HTERT RPE-1 (cell line): ENCODE data around the gene BRCA2.

Source experiments
- in situ Hi-C: fragments of 300-500 bp; cut with MboI; formaldehyde crosslinking; loops from 4 replicates; pipeline ENCODE4 v1.14.3; 2020; ENCODE audit warnings: low sequenced_read_pairs

BRCA2 gene

GRCh38 chr13:32428581-32429432, 113.5 kb downstream of the BRCA2 start:
- in situ Hi-C loops = no loop called here

GRCh38 chr13:32429433-32429909, 114.2 kb downstream of the BRCA2 start:
- in situ Hi-C loops = no loop called here

DNA sequence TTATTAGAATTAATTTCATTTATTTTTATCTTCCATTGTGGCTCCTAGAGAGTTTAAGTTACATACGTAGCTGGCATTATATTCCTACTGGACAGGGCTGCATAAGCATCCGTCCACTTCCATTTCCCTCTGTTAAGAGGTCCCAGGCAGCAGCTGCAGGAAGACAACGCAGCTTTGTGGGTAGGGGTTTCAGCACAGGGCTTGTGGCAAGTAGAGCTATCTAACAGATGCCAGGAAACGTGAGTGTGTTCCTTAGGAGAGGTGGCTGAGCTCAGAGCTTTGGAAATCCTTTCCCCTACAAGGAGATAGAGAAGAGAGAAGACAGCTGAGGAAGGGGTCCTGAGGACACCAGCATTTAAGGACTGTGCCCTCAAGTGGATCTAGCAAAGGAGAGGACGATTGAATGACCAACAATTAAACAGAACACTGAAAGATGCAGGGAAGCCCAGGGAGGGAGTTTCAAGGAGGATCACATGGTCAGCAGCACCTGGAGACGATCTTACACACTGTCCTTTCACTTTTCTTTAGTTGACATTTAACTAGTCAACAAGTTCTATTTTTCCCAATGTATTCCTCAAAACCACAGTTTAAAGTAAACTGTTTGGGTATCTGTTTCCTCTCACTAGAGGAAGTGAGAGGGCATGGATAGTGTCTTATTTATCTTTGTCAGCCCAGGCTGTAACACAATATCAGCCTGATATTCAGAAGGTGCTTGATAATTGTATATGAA, 114.9 kb downstream of the BRCA2 start:
- in situ Hi-C loops = no loop called here

DNA sequence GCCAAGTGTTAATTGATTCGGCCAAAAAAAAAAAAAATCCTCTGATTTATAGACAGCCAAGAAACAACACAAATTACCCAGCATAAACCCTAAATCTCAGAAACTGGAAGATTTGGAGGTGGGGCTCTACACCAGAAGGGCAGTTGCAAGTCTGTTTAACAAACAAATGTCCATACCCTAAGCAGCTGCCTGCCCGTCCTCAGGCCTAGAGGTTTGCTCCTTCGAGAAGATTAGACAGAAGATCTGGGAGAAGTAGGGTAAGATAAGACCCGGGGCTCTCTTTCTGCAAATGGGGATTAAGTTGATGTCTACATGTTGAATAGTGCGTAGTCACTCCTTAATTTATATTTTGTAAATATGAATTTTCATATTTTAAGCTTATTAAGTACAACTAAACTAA, 116.1 kb downstream of the BRCA2 start:
- in situ Hi-C loops = no loop called here

- in situ Hi-C loops = no loop called here
Measured at GRCh38 chr13:32432856-32433255, 117.5 kb downstream of the BRCA2 start.

DNA sequence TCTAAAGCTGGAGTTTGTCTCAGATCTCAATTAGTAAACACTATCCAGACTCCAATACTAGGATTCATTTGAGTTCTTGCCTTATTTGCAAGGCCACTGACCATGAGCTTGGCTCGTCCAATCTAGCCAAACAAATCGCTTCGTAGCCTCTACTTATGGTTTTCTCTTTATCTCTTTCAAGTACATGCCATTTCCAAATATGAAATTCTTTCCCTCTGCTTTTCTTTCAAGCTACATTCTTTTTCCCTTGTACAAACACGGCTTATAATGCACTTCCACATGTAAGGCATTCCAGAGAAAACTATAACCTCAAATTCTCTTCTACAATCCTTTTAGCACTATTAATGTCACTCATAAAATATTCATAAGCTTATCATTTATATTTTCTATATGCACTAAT, 123.6 kb downstream of the BRCA2 start:
- in situ Hi-C loops = no loop called here

GRCh38 chr13:32443111-32443510, 127.8 kb downstream of the BRCA2 start:
- in situ Hi-C loops = no loop called here

GRCh38 chr13:32445461-32445860, 130.2 kb downstream of the BRCA2 start:
- in situ Hi-C loops = no loop called here

- in situ Hi-C loops = no loop called here
Measured at GRCh38 chr13:32446220-32446619, 130.9 kb downstream of the BRCA2 start.

GRCh38 chr13:32446773-32447465, 131.6 kb downstream of the BRCA2 start:
- in situ Hi-C loops = no loop called here

DNA sequence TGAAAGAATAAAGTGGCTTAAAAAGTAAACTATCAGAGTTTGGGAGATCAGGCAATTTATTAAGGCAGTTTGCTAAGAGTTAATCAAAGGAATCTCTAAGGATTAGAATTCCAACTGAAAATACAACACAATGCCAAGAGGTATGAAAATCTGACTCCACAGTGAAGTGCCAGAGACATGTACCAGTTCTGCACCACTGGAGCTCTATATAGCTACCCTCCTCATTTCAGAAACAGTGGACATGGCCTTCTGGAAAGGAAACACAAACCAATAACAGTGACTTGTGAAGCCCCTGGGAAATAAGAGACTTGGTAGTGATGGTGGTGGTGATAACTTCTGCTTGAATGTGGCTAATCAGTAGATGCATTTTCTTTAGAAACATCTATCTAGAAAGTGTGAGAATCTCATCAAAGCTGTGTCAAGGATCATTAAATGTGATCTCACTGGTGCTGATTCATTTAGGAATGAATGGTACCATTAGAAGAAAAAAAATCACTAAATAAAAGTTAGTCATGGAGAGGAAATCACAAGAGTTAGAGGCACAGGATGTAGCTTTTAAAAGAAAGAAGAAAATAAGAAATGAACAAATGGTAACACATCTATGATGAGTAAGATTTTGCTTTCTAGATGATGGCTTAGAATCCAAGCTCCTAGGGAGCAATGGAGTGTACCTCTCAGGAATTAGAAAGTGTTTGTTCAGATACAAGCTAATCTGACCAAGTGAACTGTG, 132.8 kb downstream of the BRCA2 start:
- in situ Hi-C loops = no loop called here

DNA sequence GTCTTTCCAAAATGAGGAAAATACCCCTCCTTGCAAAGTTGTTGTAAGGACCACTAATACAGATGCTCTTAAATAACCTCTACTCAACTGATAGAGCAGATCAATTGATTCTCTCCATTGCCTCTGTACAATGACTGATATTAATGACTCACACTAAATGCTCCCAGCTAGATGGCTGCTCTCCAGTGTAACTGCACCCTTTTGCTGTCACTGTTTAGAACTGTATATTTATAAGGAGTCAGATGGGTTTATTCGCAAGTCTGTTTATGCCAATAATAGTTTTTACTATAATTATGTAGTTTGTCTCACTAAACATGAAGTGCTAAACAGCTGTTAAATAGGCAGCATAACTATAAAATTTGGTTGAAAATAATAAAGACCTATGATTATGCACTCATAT, 133.7 kb downstream of the BRCA2 start:
- in situ Hi-C loops = no loop called here
